GM18951 (cell line): ENCODE data around the gene FAM114A2.
"Not testable (repeated sequence)": the region's sequence is repeated elsewhere in the genome, so short reads cannot be mapped to it uniquely, and the experiment has no call there.

ENCODE experiments used
- POLR2A ChIP-seq: IDR thresholded peaks from 4 replicates; pipeline ENCODE4 v1.6.1; 2011; ENCODE audit warnings: mild to moderate bottlenecking; ENCODE audit not compliant: insufficient read length, insufficient read depth; ENCODE audit errors: extremely low read depth
- in situ Hi-C: fragments of 300-500 bp; cut with MboI; formaldehyde crosslinking; loops from one replicate; pipeline ENCODE4 v1.12.0; 2022; ENCODE audit warnings: low sequenced_read_pairs, mixed read lengths, inconsistent platforms; ENCODE audit not compliant: unreplicated experiment

Gene FAM114A2

DNA sequence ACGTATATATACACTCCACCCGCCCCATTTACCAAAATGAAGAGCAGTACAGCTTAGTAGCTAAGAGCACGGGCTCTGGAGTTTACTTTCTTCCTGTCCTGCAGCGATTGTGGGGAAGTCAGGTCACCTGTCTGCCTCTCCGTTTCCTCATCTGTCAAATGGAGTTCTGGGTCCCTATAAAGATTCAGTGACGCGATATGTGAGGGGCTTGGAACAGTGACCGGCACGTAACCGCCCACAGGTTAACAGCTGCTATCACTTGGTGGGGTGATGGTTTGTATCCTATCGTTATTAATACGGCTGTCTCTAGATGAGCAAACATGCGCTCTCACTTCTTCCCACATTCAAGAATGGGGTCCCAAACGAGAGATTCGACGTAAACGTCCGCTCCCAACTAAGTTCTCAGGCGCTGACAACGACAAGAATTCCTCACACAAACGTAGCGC, 426 bp downstream of the FAM114A2 start:
- no peak for TF ChIP-seq POLR2A
- in situ Hi-C loops, result no loop called here

DNA sequence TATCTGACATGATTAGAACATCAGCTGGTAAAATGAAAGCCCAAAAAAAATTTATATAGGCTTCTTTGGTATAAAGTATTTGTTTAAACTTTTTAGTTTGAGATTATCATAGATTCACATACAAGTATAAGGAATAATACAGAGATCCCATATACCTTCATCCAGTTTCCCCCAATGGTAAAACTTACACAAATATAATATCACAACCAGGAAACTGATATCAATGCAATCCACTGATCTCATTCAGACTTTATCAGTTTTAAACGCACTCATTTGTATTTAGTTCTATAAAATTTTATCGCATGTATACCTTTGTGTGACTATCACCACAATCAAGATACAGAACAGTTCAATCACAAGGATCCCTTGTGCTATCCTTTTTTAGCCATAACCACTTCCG, 3.8 kb downstream of the FAM114A2 start:
- no peak for TF ChIP-seq POLR2A
- in situ Hi-C loops, result no loop called here

DNA sequence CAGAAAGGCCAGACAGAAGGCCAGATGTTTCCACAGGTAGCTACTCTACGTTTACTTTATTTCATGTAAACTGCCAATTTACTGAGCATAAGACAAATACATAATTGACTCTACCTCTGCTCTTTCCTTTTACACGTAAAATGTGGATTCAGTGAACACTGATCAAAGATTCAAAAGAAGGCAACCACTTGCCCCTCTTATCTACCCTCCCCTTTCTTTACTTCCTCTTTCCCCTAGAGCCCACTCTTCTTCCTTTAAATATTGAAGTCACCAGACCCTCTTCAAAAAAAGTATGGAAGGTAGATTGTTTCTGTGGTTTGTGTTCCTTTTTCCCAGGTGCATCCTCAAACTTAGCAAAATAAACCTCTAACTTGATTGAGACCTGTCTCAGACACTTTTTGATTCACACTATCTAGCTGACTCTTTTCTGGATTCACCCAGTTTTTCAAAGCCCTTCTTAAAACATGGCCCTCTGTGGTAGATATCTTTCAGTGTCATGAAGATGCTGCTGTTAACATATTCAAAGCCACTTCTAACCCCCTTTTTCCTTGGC, 6.7 kb downstream of the FAM114A2 start:
- in situ Hi-C loops, result no loop called here
- TF ChIP-seq POLR2A, result no peak

DNA sequence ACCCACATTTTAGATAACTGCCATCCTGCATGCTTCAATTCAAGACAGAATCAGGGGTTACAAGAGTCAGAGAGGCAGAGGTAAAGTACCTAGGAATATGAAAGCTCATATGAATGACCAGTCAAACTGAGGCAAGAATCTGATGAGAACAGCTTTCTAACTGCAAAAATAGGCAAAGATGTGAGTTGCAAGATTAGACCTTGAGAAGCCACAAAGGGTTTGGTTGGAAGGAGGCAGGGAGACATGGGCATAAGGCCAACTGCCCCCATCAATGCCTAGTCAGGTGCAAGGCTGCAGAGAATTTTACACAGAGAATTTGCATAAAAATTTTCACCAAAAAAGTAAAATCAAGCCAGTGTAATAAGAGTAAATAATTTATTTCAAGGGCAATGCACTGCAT, 12.8 kb downstream of the FAM114A2 start:
- in situ Hi-C loops, result no loop called here

DNA sequence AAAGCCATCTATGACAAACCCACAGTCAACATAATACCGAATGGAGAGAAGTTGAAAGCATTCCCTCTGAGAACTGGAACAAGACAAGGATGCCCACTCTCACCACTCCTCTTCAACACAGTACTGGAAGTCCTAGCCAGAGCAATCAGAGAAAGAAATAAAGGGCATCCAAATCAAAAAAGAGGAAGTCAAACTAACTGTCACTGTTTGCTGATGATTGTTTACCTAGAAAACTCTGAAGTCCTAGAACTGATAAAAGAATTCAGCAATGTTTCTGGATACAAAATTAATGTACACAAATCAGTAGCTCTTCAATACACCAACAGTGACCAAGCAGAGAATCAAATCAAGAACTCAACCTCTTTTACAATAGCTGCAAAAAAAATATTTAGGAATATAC, 19.8 kb downstream of the FAM114A2 start:
- in situ Hi-C loops, result not testable (repeated sequence)

More for the DNA sequence above, 12.8 kb downstream of the FAM114A2 start:
- TF ChIP-seq POLR2A, result no peak

DNA sequence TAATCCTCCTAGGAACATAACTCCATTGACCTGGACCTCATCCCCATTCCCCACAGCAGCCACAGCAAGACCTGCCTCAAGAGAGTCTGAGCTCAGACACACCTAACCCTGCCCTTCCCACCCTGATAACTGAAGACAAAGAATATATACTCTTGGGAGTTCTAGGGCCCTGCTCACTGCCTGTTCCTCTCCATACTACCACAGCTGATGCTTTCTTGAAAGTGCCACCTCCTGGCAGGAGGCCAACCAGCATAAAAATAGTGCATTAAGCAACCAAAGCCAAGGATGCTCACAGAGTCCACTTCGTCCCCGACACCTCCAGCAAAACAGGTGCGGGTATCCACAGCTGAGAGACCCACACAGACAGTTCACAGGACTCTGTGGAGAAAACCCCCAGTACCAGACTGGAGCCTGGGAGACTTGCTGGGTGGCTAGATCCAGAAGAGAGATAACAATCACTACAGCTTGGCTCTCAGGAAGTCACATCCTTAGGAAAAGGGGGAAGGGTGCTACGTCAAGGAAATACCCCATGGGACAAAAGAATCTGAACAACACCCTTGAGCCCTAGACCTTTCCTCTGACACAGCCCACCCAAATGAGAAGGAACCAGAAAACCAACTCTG, 23.5 kb downstream of the FAM114A2 start:
- TF ChIP-seq POLR2A, result no peak
- in situ Hi-C loops, result no loop called here

DNA sequence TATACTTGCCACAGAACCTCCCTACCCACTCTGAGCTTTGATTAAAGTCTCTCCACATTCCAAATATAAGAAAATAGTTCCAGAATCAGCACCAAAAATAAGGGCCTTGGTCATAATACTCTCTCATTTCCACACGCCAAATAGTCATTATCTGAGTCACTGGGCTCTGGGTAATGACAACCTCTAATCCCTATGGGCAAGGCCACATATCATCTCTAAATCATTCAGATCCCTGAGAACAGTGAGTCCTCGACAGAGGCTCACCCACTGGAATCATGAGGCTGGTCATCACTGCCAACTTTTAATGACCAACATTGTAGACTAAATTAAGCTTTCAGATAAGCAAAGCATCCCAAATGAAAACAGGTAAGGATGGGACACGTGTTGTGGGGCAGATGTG, 28.1 kb downstream of the FAM114A2 start:
- no peak for TF ChIP-seq POLR2A
- in situ Hi-C loops, result no loop called here

DNA sequence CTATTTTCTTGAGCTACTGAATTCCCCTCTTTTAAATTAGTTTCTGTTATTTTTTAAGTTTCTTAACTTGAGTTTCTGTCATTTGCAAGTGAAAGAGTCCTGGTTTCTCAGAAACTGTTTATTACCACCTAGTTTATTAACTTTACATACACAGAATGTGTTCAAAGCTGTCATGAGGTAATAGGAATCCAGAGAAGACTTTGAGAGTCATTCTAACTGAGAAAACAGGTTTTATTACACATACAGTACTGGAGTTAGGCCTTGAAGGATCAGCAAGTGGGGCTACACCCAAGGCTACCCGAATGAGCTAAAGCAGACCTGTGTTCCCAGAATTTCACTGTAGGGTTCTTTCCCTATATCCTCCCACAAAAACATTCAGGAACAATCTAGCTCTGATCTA, 33.1 kb downstream of the FAM114A2 start:
- in situ Hi-C loops, result no loop called here

DNA sequence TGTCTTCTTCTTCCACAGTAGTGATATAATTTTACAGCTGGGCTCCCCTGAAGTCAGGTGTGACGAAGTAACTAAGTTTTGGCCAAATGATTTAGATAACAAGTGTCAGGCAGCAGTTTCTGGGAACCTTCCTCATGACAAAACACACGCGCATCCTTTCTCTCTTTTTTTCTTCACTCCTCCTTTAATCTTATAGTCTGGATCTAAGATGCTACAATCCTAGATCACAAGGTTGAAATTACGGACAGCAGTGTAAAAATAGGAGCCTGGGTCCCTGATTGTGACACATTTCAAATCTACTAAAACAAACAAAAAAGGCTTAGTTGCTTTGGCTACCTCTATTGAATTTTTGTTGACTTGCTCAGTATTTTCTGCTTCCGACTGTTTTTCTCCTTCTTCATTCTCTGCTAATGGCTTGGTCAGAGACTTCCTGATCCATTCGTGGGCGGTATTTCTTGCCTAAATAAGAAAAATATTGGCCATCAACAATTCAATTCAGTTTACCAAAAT, 36.1 kb downstream of the FAM114A2 start:
- in situ Hi-C loops, result no loop called here
- no peak for TF ChIP-seq POLR2A

More for the DNA sequence above, 33.1 kb downstream of the FAM114A2 start:
- no peak for TF ChIP-seq POLR2A

DNA sequence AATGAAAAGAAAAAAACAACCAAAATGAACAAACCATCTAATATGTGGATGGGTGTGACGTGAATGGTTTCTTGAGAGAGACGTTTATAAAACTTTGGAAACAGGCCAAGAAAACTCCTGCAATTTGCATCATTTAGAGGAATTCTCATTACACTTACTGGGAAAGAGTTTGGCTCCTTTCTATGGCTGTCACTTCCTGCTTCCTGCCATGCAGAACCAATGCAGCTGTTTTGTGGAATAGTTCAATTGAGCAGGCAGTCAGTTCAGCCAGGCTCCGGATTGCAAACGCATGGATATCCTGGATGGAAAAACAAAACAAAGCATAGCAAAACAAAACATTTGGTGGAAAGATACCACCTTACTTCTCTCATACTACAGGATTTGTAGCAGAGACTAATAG, 36.6 kb downstream of the FAM114A2 start:
- in situ Hi-C loops, result no loop called here

DNA sequence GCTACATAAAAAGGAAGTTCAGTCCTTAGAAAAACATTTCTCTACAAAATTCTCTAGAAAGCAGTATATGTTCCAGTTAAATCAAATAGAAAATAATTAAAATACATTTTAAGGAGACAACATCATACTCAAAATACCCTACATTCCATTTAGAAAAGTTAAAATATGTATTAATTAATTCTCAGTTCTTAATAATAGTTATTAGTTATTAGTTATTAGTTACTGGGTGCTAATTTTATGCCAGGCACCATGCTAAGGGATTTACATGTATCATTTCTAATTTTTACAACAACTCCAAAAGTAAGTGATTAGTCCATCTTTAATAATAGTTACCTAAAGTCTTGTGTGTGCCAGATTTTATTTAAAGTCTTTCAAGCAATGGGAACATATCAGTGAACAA, 38.0 kb downstream of the FAM114A2 start:
- in situ Hi-C loops, result no loop called here
- no peak for TF ChIP-seq POLR2A

More for the DNA sequence above, 36.6 kb downstream of the FAM114A2 start:
- TF ChIP-seq POLR2A, result no peak

DNA sequence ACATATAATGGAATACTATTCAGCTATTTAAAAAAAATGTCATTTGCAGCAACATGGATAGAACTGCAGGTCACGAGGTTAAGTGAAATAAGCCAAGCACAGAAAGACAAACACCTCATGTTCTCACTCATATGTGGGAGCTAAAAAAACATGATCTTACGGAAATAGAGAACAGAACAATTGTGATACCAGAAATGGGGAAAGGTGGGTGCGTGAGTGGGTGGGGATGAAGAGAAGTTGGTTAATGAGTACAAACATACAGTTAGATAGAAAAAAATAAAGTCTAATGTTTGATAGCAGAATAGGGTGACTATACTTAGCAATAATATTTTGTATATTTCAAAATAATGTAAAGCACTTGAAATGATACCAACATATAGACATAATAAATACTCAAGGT, 38.7 kb downstream of the FAM114A2 start:
- in situ Hi-C loops, result no loop called here
- no peak for TF ChIP-seq POLR2A

DNA sequence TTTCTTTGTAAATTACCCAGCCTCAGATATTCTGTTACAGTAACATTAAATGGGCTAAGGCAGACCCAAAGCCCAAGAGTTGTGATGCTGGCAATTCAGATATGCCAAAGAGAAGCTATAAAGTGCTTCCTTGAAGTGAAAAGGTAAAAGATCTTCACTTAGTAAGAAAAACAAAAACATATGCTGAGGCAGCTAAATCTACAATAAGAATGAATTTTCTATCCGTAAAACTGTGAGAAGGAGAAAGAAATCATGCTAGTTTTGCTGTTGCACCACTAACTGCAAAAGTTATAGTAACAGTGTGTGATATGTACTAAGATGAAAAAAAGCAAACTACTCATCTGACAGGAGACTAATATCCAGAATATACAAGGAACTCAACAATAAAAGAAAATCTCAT, 39.9 kb downstream of the FAM114A2 start:
- in situ Hi-C loops, result no loop called here
- no peak for TF ChIP-seq POLR2A

DNA sequence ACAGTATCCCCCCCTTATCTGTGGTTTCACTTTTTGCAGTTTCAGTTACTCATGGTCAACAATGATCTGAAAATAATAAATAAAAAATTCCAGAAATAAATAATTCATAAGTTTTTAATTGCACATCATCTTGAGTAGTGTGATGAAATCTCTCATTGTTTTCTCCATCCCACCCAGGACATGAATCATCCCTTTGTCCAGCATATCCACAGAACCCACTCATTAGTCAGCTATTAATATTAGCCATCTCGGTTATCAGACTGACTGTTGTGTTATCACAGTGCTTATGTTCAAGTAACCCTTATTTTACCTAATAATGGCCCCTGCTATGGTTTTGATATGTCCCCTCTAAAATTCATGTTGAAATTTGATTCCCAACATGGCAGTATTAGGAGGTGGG, 40.7 kb downstream of the FAM114A2 start:
- no peak for TF ChIP-seq POLR2A
- in situ Hi-C loops, result no loop called here
